Fibroblast of villous mesenchyme (primary cell): Measurements from ENCODE around the gene ANGPTL7. TPM values are rescaled to one million over a fixed set of nuclear protein-coding genes. Genes with fewer than 3 reads are reported as not detected.

Experiments used
- DNase-seq: peaks from one replicate; pipeline ENCODE4 v3.0.0-alpha.2; 2010; ENCODE audit warnings: low read depth
- H3K4me3 ChIP-seq: 2 replicates; pipeline ENCODE4 v1.5.1; 2011; ENCODE audit warnings: low read depth, mild to moderate bottlenecking, low read length
- total RNA-seq: library from RNA; depleted of rRNA; stranded (reverse); fragments of >200 nt; gene quantifications from 2 replicates; pipeline ENCODE4 v1.2.3, GENCODE V29; 2012
- TF ChIP-seq, protein P1 (sequence below): IDR thresholded peaks from 2 replicates; pipeline ENCODE4 v1.5.1; 2012; ENCODE audit warnings: low read depth, mild to moderate bottlenecking, low read length; ENCODE audit not compliant: insufficient read depth

Gene ANGPTL7
- total RNA-seq, 1 donor = not detected

DNA sequence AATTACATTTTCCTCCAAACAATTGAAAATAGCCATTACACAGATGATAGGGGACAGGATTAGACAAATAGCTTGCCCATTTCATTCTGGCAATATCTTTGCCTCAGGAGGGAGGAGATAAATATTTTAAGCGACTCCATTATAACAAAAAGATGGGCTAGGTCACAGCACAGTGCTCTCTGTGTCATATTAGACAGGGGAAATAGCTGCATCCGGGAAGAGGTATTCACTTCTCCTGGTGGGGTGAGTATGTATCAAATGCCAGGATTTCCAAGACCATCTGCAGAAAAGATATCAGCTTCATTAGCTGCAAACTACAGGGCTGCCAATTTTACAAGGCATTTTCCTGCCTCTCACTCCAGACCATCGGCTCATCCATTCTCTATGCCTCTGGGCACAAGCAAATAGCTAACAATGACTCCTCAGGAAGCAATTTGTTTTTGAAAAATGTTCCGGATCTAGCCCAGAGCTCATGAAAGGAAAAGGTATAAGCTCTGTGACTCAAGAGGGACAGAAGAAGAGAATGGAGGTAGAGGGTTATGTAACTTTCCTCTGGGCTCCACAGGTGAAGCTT, 41.9 kb upstream of the ANGPTL7 start:
- TF ChIP-seq, protein P1, sequence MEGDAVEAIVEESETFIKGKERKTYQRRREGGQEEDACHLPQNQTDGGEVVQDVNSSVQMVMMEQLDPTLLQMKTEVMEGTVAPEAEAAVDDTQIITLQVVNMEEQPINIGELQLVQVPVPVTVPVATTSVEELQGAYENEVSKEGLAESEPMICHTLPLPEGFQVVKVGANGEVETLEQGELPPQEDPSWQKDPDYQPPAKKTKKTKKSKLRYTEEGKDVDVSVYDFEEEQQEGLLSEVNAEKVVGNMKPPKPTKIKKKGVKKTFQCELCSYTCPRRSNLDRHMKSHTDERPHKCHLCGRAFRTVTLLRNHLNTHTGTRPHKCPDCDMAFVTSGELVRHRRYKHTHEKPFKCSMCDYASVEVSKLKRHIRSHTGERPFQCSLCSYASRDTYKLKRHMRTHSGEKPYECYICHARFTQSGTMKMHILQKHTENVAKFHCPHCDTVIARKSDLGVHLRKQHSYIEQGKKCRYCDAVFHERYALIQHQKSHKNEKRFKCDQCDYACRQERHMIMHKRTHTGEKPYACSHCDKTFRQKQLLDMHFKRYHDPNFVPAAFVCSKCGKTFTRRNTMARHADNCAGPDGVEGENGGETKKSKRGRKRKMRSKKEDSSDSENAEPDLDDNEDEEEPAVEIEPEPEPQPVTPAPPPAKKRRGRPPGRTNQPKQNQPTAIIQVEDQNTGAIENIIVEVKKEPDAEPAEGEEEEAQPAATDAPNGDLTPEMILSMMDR = no peak
- no peak for DNase-seq

DNA sequence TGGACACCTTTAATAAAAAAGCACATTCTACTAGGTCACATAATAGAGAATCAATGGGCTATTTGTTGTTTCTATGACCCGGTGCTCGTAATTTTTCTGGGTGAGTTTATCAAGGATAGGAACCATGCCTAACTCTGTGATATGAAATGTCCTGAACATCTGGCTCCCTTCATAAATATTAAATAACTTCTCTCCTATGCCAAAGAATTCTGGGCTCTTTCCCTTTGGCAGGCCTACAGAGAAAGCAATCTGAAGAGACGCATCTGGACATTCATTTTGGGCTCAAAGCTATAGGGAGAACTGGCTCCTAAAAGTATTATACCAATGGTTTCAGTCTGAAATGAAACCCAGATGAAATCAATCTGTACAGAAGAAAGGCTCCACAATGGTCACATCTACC, 38.8 kb upstream of the ANGPTL7 start:
- TF ChIP-seq, protein P1 = no peak
- no peak for DNase-seq
- no peak overlapping the region for H3K4me3 ChIP-seq

More for the DNA sequence above, 41.9 kb upstream of the ANGPTL7 start:
- no peak overlapping the region for H3K4me3 ChIP-seq

DNA sequence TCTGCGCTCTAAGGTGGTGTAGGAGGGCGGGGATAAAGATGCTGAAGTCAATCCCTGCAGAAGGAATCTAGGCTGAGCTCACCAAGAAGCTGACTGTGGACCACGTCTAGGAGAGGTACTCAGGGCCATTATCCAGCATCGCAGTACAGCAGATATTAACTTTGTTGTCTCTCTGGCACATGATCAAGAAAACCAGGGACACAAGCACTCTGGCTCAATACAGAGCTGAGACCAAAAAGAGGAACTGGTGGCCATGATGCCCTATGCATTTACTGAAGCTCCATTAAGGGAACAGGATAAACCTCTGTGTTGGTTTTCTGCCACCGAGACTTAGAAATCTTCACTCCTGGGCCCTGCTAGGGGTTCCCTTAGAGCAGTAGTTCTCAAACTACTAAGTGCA, 38.0 kb upstream of the ANGPTL7 start:
- TF ChIP-seq, protein P1 = no peak
- no peak for DNase-seq
- no peak overlapping the region for H3K4me3 ChIP-seq

DNA sequence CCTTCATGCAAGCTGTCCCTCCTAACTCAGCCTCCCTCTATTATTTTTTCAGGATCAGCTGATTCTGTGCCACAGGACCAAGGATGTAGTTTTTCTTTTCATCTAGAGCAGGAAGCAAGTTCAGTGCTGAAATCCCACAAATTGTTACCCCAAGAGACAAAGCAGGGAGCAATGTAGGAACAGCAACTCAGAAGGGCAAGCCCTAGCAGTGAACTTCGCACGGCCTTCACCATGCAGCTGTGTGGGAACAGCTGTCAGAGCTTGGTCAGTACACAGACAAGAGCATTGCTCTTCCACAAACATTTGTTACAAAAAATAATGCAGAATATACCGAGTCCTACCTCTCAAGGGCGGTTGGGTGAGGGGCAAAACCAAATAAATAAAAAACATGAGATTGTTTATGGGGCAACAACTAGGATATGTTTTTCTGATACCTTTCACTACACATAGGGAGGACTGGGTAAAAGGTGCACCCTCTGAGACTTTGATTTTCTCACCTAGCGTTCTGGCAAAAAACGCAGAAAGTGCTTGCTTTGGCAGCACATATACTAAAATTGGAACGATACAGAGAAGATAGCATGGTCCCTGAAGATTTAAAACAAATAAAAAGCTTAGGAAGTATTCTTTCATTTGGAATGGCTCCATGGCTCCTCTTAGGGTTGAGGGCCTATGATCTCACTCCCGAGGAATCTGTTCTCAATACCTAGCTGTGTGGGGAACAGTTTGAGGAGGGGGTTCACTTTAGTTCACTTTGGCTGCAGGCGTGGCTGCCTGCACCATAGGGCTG, 37.1 kb upstream of the ANGPTL7 start:
- DNase-seq = no peak

DNA sequence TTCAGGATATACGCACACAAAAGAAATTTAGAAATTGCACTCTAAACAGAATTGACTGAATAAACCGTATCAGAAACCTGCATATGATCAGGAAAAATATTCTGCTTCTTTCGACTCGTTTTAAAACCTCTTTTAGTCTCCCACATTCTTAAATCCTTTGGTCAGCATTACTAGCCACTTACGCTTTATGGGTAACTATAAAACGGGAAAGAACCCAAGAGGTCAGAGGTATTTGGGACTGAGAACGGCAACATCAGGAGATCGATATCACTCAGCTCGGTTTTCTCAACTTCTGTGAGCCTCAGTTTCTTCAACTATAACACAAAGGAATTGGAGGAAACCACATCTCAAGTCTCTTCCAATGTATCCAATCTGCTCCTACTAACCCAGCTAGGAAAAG, 36.4 kb upstream of the ANGPTL7 start:
- no peak overlapping the region for H3K4me3 ChIP-seq
- TF ChIP-seq, protein P1 = no peak
- DNase-seq = no peak

More for the DNA sequence above, 37.1 kb upstream of the ANGPTL7 start:
- H3K4me3 ChIP-seq = no peak overlapping the region
- TF ChIP-seq, protein P1 = no peak

DNA sequence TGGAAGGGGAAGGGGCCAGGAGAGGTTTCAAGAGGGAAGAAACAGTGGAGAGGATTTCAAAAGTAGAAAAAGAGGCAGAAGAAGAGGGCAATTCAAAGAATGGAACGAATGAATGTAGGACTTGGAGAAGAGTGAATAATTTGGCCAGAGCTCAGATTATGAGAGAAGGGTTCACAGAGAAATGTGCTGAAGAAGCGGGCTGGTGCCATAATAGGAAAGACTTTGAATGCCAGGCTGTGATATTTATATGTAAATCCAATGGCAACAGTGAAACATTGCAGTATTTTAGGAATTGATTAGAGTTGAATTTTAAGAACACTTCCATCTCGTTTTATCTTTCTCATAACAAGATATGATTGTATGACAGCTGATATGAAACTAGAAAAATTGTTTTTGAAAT, 36.0 kb upstream of the ANGPTL7 start:
- no peak overlapping the region for H3K4me3 ChIP-seq
- no peak for DNase-seq
- TF ChIP-seq, protein P1 = no peak
